ENCODE measurements around the gene MYO1B.

GRCh38 chr2:191213333-191213732 is 31.9 kb upstream of the MYO1B start:
- TF ChIP-seq EZH2 (IDR thresholded peaks at IDR 0.05; ENCODE audit: insufficient read depth, poor library complexity, severe bottlenecking), result no peak
- no peak for TF ChIP-seq EZH2phosphoT487 (IDR thresholded peaks at IDR 0.05; ENCODE audit: insufficient read depth, low read depth)

All from GM23248 (cell line).